NCI-H524 treated with DMSO at 0.1 percent for 48 hours (cell line): ENCODE results near the gene KDM4B.

Experiments
- DNase-seq: peaks from one replicate; lab custom pipeline; 2025; lab: John Stamatoyannopoulos, UW

The KDM4B gene

DNA sequence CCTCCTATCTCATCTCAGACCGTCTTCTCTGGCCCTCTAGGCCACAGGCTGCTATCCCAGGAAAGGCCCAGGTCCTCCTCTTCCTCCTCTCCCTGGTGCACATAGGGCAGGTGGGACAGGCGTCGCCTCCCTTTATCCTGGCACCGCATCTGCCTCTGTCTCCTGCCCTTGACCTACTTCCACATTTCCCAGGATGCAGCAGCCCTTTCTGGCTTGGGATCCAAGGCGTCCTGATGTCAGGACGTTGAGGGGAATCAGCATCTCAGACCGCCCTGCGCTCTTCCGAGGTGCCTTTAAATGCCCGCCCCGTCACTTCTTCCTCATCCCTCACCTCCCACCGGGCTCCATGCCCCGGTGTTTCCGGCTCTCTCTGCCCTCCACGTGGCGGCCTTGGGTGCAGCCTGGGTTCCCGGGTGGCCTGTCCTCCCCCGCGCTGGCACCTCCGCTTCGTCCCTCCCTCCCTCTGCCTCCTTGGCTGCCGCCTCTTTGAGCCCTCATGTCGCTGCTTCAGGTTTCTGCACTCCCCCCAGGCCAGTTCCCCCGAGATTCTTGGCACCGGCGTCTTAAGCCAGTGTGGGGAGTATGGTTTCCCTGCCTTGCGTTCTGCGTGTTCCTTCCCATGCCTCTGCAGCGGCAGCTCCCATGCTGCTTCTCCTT, 66.3 kb downstream of the KDM4B start:
- DNase-seq = no peak

DNA sequence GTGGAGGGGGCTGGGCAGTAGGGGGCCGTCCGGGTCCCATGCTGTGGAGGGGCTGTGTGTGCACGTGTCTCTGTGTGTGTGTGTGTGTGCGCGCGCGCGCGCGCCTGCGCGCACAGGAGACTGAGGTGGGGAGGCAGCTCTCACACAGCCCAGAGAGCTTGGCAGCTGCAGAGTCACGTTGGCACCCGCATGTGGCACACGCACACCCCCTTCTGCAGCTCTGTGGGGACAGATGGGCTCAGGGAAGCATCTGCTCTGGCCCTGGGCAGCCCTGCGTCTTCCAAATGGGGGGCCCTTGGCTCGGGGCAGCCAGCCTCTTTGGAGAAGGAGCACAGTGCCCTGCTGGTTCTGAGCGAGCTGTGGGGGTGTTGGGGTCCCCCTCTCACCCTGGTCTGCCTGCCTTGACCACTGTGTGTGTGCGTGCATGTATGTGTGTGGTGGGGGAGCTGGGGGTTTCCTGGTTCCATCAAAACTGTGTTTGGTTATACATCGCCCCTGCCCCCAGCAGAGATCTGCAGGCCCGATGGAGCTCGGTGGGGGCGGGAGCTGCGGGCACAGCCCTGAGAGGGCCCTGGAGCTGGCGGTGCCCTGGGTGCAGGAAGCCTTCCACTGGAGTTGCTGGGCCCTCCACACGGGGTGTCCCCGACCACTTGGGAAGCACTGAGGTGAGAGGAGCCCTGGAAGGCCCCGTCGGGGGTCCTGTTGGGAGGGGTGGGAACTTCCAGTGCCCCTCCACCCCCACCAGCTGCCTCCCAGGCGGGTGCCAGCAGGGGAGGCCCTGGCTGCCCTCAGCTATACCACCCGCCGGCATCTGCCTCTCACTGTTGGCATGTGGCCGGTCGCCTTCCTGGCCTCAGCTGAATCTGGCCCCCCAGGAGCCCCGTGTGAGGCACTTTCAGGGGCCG, 67.1 kb downstream of the KDM4B start:
- peak; percentile 78 for DNase-seq

DNA sequence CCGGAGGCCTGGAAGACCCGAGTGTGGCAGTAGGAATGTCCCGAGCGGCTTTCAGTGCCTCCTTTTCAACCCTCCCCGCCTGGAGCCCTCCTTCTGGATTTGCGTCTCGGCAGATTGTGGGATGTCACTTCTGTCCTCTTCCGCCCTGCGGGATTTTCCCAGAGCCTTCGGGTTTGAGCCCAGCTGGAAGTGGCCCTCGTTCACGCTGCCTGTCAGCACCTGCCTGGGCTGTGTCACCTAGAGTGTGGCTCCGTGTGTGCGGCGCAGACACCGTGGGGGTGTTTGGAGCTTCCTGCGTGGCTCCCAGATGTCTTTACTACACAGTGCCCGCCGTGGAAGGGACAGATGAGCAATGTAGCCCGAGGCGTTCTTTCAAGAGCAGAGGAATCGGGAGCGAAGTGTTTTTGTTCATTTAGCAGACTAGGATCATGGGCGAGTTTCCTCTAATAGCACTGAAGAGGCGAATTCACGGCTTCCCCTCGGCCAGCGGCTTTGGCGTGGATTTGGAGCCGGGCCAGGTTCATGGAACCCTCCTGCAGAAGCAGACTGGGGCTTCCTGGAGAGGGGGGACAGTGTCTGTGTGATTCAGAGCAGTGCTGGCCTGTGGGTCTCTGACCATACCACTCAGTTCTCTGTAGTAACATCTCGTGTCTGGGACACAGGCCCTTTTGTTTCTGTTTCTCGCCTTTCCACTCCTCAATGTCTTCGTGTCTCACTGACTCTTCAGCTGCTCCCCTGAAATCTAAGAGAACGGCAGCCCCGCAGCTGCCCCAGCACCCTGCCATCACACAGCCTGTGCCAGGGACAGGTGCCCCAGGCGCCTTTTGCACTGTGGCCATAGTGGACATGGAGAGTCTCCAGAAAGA, 68.0 kb downstream of the KDM4B start:
- DNase-seq = peak; percentile 57

DNA sequence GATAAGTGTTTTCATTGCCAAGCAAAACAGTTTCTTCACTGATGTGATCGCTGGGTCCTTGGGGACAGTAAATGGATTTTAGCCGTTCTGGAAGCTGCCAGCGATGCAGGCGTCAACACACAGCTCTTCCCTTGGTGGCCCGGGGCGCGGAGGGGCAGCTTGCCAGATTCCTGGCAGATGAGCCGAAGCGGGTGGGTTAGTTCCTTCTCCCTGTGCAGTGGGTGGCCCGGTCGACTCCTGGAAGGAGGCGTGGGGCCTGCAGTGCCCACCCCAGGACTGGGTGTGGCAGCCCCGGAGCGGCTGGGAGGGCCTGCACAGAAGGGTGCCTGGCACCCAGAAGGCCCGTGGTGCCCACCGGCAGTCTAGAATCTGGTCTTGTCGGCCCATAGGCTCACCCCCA, 69.0 kb downstream of the KDM4B start:
- no peak for DNase-seq

DNA sequence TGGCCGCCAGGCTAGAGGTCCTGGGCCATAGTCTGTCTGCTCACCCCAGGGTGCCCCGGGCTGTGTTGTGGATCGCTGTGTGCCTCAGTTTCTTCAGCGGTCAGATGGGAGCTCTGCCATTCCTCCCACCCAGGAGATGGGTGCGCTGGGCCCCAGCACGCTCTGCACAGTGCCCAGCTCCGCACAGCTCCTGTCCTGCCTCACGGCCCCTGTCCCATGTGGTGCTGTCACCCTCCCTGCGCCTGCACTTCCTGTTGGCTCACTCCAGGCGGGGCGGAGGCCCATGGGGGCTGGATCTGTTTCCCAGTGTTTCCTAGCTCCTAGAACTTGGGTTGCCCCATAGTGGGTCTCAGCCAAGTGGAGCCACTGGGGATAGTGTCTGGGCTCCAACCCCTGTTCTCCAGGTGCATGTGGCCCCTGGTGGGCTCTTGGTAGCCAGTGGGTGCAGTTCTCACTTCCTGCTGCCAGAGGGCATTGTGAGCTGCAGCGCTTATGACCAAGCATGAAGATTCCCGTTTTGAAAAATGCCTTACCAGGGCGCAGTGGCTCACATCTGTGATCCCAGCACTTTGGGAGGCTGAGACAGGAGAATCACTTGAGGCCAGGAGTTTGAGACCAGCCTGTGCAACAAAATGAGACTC, 69.8 kb downstream of the KDM4B start:
- no peak for DNase-seq

DNA sequence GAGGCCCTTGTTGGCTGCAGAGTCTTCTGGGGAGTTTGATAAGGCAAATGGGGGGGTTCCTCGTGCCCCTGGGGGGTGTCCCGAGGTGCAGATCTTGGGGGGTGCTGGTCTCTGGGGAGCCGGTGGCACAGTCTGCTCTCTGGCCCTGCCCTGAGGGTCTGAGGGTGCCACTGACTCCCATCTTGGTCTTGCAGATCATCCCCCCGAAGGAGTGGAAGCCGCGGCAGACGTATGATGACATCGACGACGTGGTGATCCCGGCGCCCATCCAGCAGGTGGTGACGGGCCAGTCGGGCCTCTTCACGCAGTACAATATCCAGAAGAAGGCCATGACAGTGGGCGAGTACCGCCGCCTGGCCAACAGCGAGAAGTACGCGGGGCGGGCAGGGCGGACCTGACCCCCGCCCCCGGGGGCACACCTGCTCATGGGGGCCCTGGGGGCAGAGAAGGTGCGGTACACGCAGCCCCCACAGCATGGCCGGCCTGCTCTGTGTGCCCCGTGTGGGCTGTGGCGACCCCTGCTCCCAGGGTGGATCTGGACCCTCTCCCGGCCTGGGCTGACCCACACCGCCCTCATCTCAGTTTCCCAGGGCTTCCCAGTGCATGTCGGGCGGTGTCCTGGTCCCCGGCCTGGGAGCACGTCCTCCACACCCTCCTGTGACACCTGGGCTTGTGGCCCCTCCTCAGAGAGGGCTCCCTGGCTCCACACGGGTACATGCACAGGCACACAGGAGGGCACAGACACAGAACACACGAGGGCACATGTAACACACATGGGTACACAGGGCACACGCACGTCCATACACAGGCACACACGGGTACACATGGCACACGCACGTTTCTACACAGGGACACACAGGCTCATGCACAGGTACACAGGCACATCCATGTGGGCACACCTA, 71.0 kb downstream of the KDM4B start:
- no peak for DNase-seq

DNA sequence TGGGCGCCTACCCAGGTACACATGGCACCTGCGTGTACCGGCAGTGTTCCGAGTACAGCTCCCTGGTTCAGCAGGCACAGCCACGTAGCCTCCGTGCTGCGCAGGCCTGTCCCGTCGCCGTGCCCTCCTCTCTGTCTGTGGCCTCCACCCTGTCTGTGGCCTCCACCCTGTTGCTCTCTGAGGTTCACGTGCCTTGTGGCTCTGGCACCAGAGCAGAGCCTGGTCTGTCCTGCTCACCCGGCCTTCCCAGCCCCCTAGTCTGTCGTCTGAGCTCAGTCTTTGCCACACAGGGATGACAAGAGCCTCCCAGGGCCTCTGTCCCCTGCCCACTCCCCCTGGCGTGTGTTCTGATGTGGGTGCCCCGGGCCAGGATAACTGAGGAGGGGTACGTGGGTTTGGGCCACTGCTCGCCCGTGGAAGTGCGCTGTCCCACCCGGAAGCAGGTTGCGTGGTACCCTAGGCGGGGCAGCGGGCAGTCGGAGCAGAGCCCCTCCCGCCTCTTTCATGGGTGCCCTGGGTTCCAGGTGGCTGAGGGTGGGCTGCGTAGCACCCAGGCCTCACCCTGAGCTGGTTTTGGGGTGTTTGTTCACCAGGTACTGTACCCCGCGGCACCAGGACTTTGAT, 71.7 kb downstream of the KDM4B start:
- DNase-seq = no peak

DNA sequence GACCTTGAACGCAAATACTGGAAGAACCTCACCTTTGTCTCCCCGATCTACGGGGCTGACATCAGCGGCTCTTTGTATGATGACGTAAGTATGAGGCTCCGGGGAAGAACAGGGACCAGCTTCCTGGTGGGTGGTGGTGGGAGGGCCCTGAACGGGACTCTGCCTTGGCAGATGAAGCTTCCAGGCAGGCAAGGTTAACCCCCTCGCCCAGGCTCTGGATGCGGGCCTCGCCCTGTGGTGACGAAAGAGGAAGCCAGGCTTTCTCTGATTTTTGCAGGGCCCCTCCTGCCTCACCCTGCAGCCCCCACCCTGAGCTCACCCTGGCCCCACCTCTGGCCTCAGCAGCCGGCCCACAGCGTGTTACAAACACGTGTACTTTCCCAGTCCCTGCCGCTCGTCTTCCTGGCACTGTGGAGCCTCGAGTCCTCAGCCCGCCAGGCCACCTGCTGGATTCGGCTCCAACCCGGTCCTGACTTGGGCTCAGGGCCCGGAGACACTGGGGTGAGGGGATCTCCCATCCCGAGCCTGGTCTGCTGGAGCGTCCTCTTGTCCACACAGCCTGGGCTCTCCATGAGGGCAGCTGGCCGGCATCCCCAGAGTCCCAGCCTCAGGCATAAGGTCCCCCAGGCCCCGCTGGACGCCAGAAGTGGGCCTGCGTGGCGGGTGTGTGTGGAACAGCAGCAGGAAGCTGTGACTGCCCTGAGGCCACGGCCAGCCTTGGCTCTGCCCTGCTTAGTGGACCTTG, 72.4 kb downstream of the KDM4B start:
- DNase-seq = no peak

DNA sequence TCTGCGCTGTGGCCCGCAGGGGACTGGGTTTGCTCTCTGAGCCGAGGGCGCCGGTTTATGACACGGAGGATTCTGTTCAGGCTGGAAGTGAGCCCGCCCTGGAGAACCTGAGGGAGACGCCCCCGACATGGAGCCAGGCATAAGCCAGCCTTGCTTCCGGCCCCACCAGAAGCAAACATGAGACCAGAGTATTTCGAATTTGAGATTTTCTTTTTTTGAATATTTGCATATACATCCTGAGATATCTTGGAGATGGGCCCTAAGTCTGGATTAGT, 72.9 kb downstream of the KDM4B start:
- no peak for DNase-seq

DNA sequence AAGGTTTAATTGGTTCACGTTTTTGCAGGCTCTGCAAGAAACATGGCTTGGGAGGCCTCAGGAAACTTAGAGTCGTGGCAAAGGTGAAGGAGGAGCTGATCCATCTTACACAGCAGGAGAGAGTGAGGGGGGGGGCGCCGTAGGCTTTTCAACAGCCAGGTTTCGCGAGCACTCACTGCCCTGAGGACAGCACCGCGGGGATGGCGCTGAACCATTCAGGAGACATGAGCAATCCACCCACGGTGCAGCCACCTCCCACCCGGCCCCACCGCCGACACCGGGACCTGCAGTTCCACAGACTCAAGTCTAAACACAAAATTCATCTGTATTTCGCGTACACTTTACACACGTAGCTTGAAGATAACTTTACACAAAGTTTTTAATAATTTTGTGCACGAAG, 73.6 kb downstream of the KDM4B start:
- DNase-seq = no peak

DNA sequence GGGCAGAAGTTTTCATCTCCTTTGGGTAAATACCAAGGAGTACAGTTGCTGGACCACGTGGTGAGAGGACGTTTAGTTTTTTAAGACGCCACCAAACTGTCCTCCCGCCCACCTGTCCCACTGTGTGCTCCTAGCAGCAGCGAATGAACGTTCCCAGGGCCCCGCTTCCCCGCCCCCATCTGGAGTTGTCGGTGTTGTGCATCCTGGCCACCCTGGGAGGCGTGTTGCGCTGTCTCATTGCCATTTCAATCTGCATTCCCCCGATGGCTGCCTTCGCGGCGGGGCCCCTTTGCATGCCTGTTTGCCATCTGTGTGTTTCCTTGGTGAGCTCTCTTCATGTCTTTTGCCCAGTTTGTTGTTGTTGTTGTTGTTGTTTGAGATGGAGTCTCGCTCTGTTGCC, 76.1 kb downstream of the KDM4B start:
- DNase-seq = no peak

DNA sequence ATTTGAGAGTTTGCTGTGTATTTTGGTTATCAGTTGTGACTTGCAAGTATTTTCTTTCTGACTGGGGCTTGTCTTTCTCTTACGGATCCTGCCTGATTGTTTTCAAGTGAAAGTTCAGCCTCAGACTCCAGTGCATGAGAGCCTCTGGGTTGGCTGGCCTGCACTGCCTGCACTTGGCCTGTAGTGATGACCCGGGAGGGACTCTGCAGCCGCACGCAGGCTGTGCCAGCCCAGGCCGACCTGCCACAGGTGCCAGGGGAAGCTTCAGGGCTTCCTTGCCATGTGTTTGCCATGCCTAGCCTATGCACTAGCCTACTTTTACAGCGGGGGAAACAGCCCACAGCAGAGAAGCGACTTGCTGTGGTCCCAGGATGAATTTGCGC, 77.0 kb downstream of the KDM4B start:
- no peak for DNase-seq

DNA sequence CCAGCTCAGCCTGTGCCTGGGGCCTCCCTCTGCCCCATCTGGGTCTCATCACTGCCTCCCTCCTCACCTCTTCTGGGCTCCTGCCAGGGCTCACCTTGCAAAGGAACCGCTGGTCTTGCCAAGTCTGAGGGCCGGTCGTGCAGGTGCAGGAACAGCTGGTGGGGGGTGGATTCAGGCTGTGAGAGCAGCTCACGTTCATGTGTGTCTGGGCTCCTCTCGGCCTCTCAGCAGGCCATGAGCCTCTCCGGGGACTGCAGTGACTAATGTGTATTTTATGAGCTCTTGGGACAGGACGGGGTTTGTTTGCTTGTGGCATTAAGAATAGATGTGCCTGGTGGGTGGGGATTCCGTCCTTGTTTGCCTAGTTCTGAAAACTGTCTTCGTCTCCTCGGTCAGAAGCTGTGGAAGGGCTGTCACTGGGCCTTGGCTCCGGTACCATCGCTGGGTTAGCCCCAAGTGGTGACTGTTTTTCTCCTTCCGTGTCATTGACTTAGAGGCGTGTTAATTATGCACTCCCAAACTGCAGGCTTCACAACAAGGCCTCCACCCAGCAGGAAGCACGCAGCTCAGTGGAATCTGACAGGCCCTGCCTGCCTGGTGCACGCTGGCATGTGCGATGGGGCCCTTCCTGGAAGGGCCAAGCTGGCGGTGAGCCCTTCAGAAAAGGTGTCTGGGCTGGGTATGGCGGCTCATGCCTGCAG, 77.6 kb downstream of the KDM4B start:
- peak; percentile 68 for DNase-seq

DNA sequence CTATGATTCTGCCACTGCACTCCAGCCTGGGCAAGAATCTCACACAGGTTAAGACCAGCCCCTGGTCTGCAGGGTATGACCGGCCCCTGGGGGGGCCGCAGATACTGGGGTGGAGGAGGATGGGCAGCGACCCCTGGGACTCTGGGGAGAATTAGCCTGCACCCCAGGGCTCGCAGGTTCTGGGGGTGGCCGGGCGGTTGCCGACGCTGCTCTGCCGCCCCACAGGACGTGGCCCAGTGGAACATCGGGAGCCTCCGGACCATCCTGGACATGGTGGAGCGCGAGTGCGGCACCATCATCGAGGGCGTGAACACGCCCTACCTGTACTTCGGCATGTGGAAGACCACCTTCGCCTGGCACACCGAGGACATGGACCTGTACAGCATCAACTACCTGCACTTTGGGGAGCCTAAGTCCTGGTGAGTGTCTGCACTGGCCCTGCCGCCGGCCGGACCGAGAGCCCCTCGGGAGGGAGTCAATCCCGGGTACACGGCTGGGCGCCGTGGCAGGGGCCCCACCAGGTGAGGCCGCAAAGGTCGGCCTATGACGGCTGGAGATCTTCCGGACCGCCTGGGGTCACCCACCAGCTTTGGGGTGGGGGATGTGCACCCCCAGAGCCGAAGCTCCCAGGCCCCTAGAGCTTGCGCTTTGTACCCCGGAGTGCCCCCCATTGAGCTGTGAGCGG, 78.5 kb downstream of the KDM4B start:
- DNase-seq = no peak

DNA sequence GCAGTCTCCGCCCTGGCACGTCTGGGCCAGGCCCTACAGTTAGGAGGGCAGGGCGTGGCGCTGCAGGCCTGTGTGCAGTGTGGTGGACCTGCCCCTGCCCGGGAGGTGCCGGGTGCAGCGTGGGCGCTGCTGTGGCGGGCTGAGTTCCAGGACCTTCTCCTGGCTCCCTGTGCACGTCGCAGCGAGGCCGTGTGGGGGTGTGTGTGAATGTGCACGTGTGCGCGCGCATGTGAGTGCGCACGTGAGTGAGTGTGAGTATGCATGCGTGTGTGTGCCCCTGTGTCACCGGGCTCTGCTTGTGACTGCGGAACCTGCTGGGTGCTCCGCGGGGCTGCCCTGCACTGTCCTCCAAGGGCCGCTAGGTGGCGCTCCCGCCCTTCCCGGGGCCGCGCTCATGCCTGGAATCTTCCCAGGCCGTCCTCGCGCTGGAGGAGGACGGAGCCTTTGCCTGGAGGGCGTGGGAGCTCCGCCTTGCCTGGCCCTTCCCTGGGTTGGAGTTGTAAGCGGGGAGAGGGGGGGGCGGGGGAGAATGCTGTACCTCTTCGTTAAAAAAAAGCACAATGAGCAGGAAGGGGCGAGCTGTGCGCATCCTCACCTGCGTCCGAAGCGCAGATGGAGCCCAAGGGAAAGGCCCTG, 79.3 kb downstream of the KDM4B start:
- DNase-seq = no peak

DNA sequence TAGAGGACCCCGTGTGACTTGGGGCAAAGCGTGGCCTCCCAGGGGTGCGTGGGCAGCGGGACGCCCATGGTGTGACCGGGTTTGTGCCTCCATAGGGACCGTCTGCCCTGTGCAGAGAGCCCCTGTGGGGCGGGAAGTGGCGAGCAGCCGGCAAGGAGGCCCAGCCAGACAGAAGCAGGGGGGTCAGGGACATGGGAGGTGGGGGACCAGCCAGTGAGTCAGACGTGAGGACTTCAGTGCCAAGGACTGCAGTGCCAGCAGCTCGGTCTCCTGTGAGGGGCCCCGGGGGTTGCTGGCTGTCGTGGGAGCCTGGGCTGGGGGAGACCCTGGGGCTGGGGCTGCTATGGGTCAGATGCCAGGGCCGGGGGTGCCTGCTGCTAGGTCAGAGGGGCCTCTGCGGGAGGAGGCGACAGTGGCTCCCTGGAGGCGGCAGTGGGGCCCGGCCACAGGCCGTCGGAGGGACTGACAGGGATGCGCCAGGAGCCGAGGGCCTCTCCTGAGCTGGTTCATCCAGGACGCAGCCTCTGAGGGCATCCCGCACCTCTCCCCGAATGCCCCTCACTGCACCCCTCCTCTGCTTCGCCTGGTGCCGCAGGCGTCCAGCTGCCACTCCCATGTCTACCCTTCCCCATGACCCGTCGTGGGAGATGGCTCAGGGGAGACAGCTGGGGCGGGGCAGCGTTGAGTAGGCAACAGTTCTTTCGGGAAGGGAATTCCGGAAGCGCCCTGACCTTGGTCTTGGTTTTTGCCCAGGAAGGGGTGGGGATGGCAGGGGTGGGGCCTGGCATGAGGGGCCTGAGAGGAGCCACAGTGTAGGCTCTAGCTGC, 80.0 kb downstream of the KDM4B start:
- no peak for DNase-seq

DNA sequence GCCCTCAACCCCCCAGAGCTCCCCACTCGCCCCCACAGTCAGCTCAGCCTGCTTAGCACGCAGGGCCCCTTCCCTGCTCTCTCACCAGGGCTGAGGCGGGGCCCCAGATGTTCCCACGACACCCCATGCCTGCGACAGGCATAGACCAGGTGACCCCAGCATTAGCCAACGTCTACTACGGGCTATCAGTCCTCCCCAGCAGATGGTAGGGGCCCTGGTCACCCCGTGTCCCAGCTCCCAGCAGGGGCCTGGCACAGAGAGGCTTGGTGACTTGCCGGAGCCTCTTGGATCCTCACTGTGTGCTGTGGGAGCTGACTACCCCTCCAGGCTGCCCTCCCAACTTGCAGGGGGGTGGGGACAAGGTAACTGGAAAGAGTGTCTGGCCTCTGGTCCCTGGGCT, 80.6 kb downstream of the KDM4B start:
- no peak for DNase-seq
